GM12892 (cell line): ENCODE data around the gene IQCC.

Source experiments
- POLR2A ChIP-seq: IDR thresholded peaks from 2 replicates; pipeline ENCODE4 v1.6.1; 2011; ENCODE audit warnings: low read depth, low read length, control low read depth
- POLR2AphosphoS5 ChIP-seq: IDR thresholded peaks from 2 replicates; pipeline ENCODE4 v1.6.1; 2011; ENCODE audit warnings: low read depth, low read length, control low read depth
- TAF1 ChIP-seq: IDR thresholded peaks from 2 replicates; pipeline ENCODE4 v1.6.1; 2011; ENCODE audit warnings: low read depth, mild to moderate bottlenecking, control low read depth, low read length, borderline replicate concordance

GRCh38 chr1:32208891-32209328, 3.4 kb downstream of the IQCC start, which contains the start of gene DCDC2B:
- TF ChIP-seq POLR2A (no peak), POLR2AphosphoS5 (no peak), TAF1 (no peak)
